NCI-H2081 treated with DMSO at 0.1 percent for 48 hours (cell line): Measurements from ENCODE around the gene CMTR1.
"Not testable (repeated sequence)": the region's sequence is repeated elsewhere in the genome, so short reads cannot be mapped to it uniquely, and the experiment has no call there.

Source experiments
- DNase-seq: peaks from one replicate; lab custom pipeline; 2025; lab: John Stamatoyannopoulos, UW

The CMTR1 gene

GRCh38 chr6:37491830-37492208 lies 58.8 kb downstream of the CMTR1 start:
- DNase-seq: no peak

DNA sequence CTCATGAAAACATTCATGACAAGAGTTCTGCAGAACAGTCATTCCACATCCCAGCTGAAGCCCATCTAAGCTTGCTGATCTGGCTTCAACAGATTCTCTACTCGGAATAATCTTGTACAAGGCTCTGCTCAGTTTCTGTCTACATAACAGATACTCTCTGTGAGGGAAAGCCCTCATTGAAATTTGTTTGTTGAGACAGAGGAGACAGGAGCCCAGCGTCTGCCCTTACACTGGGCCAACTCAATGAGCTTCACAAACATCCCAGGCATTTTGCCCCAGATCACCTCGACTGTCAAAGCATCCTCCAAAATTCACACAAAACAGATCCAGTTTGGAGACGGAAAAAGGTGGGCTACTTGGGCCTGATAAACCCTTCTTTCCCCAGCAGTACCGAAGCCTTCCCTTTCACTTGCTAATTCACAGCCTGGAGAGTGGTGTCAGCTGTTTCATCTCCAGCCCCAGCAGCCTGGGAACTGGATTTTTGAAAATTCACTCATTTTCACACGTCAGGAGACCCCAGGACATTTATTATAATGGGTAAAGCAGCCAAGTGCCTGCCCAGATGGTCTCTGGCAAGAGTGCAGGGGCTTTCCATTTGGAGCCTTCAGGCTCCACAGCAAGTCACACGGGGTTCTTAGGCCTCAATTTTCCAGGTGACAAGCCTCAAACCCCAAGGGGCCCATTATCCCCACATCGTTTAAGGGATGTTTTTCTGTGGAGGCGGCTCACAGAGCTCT lies 59.4 kb downstream of the CMTR1 start:
- DNase-seq: no peak

- DNase-seq: peak; percentile 44
These were observed 60.1 kb downstream of the CMTR1 start for GRCh38 chr6:37492991-37493660.

- no peak for DNase-seq
These were observed 60.6 kb downstream of the CMTR1 start for GRCh38 chr6:37493661-37493995.

GRCh38 chr6:37495244-37495934 lies 62.4 kb downstream of the CMTR1 start:
- no peak for DNase-seq

DNA sequence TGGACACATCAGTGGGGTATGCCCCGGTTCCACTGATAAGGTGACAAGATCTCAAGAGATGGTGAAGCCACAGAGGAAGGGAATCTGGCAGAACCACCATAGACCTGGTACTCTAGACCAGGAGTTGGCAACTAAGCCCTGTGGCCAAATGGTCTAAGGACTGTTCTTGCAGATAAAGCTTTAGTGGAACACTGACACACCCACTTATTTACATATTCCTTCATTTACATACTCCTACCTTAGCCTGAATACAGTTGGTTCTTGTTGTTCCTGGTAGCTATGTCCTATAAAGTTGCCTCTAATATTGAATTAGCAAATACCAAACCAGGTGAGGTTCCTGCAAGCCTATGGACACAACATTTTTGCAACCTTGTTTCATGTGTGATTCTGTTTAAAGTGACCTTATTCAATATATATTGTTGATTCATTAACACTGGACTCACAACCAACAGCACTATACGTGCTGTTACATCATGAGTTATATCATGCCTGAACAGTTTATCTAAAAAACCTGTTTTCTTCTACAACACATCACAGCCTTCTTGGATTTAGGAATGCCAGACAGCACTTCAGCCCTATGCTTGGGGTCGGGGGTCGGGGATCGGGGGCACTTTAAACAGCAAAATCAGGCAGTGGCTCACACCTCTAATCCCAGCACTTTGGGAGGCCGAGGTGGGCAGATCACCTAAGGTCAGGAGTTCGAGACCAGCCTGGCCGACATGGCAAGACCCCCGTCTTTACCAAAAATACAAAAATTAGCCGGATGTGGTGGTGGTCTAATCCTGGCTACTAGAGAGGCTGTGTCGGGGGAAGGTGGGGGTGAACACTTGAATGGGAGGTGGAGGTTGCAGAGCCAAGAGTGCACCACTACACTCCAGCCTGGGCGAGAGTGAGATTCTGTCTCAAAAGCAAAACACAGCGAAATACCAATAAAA lies 64.2 kb downstream of the CMTR1 start:
- no peak for DNase-seq

DNA sequence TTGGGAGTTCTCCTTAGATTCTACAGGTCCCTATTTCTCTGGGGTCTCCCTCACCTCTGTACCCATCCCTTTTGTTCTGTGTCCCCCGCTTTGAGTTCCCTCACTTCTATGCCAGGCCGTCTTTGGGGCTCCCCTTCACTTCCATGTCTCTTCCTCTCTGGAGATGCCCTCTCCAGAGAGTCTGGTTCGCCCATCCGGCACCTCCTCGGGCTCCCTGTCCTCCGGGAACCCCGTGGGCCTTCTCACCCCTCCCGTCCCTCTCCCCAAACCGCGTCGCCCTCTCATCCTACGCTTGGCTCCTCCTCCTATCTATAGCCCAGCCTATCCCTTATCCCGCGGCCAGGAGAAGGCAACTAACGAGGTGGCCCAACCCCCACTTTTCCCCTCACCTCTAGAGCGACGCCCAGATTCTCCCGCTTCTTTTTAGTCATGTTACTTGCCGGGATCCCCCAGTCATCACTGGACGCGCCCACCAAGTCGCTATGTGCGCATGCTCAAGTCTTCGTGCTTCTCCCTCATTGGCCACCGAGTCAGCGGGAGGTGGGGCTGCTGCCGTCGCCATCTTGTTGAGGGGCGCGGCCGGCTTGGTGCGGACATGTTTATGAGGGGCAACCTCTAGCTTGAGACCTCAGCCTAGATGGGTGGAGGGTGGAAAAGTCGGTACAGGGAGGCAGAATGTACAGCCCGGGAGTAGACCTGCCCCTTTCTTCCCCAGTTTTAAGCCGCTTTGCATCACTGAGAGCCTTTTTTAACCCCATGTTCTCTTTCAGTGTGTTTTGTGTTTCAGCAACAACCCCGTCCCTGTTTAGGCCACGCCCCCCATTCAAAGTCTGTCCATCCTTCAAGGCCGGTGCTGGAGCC lies 66.6 kb downstream of the CMTR1 start, which contains the start of gene CCDC167:
Gene CCDC167, minus strand, starts transcription at position 461 of the 861 bp plus-strand sequence. Its CDS starts 30 bp downstream, at position 431.
- peak; percentile 95 for DNase-seq

DNA sequence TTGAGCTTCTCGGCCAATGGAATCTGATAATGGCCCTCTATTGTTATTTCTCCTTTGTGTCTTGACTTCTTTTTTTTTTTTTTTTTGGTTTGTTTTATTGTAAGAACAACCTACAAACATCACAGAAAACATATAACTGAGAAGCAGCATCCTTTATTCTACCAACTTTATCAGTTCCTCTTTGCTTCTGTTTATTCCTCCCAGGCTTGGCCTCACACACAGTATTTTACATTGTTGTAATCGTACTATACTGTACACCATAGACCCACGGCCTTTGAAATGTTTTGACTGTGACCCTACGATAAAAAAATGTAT lies 67.2 kb downstream of the CMTR1 start:
- DNase-seq: no peak

- not testable (repeated sequence) for DNase-seq
These were observed 67.9 kb downstream of the CMTR1 start for GRCh38 chr6:37500904-37501303.

DNA sequence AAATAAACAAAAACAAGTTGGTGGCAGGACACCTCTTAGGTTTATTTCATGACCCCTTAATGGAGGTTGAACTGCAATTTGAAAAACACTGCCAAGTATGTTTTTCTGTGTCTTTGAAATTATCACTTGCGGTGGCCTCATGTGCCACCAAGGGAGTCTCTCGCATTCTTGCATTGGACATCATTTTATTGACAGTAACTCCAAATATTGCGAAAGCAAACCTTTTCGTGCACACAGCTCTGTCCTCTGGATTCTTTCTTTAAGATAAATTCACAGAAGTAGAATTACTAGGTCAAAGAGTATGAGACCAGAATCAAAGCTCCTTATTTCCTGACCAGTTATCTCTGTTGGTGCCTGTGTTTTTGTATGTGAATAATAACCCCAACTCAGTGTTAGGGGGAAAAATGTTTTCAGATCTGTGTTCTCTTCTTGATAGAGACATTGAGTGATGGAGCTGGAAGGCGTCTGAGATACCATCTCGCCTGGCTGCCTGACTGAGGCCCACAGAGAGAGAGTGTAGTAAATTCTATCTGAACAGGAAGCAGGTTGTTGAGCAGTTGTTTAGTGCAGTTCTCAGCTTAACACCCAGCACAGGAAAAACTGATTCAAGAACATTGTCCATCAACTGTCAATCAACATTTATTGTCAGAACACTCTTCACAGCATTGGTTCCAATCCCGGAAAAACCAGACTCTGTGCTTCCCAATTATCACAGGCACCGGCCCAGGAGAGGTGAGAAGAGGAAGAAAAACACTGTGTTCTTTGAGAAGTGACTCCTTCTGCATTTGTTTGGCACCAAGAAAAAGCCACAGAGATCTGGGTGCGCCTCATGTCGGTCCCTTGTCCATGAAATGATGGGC lies 68.8 kb downstream of the CMTR1 start:
- no peak for DNase-seq

DNA sequence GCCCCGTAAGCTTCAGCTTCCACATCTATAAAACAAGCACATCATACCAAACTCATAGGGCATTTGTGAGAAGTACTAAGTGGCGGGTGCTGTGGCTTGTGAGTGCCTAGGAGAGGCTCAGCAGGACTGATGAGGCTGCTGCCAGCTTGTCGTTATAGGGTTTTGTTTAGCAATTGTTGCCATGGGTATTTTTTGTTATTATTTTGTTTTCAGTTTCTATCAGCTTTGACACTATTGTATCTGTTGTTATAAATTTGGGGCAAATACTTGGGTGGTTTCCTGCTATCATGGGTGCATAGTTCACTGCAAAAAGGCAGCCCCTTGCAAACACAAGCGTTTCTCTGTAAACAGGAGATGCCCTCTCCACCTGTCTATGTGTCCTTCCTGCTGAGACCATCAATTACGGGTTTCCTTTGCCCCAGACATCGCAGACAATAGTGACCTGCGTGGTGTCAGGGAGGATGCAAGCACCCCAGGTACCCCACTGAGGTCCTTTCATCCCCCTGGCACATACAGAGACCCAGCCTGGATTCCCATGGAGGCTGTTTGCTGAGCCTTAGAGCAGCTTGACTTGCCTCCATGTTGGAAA lies 69.8 kb downstream of the CMTR1 start:
- peak; percentile 69 for DNase-seq

DNA sequence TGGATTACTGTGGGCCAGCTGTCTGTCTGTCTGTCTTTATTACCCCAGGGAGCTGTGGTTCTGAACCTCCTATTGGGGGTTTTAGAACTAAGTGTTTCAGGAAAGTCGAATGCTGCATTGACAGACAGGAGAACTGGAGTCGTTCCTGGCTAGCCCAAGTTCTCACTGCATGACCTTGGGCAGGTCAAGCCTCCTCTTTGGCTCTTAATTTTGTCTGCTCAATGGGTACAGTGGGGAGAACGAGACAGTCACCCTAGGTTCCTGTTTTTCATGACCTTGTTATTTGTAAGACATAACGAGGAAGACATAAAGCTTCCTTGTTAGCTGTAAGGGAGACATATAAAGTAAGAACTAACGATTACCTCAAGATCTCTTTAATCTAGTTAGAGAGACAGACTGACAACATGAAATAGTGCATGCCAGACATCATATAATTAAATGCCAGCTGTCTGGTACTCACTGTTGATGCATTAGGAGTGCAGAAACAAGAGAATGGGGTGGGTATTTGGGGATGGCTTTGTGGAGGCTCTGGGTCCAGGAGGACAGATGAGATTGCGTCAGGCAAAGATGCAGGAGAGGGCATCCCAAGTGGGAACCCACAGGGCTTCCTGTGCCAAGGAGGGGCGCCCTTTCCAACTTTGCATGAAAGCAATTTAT lies 70.4 kb downstream of the CMTR1 start:
- no peak for DNase-seq

DNA sequence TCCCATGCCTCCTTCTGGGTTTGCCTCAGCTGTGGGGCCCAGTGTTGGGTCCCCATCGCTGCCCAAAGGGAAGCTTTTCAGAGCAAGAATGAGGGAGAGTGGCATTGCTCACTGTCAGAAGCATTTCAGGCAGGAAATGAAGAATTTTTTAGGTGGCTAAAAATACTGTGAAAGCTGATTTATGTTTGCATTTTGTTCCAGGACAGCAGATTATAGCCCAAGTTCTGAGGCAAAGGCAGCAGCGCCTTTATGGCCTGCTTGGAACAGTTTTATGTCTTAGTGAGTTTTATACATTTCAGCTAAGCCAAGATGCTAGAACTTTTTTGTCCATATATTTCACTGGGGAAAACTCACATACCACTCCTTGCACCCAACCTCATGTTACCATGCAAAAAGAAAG lies 71.0 kb downstream of the CMTR1 start:
- DNase-seq: no peak

- DNase-seq: no peak
These were observed 73.5 kb downstream of the CMTR1 start for GRCh38 chr6:37506479-37506878.

- DNase-seq: no peak
These were observed 74.1 kb downstream of the CMTR1 start for GRCh38 chr6:37507077-37507476.

- DNase-seq: no peak
These were observed 74.8 kb downstream of the CMTR1 start for GRCh38 chr6:37507690-37508421.

- DNase-seq: no peak
These were observed 78.2 kb downstream of the CMTR1 start for GRCh38 chr6:37511201-37511600.

DNA sequence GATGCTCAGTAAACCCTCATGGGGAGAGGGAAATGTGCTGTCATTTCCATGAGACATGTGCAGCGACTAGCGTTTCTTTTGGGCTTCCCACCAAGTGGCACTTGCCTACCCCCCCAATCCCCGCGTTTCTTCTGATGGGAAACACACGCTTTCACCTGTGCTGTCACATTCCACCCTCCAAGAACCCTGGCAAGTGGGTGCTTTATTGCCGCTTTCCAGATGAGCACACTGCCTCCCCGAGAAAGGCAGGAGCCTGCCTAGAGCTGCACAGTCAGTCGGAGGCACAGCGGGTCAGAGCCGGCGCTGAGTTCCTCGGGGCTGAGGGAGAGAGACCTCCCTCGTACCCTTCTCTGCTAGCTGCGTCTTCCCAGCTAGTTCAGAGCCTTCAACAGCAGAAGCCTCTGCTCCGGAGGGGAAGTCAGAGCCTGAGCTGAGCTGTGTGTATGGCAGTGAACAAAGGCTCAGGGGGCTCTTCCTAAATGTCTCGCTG lies 78.9 kb downstream of the CMTR1 start:
- no peak for DNase-seq
